ENCODE results near the gene TIMP4.

Gene TIMP4

GRCh38 chr3:12158387-12159226 lies at the start of gene TIMP4:
TIMP4 (minus strand) TSS chr3:12158912; CDS start chr3:12158840, 72 bp downstream.
- no peak for DNase-seq (ENCODE audit: low read depth in 2 of 2)

- no peak for DNase-seq (ENCODE audit: low read depth in 2 of 2)
Measured at GRCh38 chr3:12205171-12205570, 46.5 kb upstream of the TIMP4 start.

- no peak for DNase-seq (ENCODE audit: low read depth in 2 of 2)
Measured at GRCh38 chr3:12201813-12202212, 43.1 kb upstream of the TIMP4 start.

GRCh38 chr3:12198301-12198700 lies 39.6 kb upstream of the TIMP4 start:
- DNase-seq (ENCODE audit: low read depth in 2 of 2), result no peak

- DNase-seq (ENCODE audit: low read depth in 2 of 2), result no peak
Measured at GRCh38 chr3:12197475-12197874, 38.8 kb upstream of the TIMP4 start.

GRCh38 chr3:12196684-12197083 lies 38.0 kb upstream of the TIMP4 start:
- no peak for DNase-seq (ENCODE audit: low read depth in 2 of 2)

GRCh38 chr3:12195231-12195630 lies 36.5 kb upstream of the TIMP4 start:
- DNase-seq (ENCODE audit: low read depth in 2 of 2), result no peak

GRCh38 chr3:12194669-12195161 lies 36.0 kb upstream of the TIMP4 start:
- no peak for DNase-seq (ENCODE audit: low read depth in 2 of 2)

GRCh38 chr3:12194209-12194608 lies 35.5 kb upstream of the TIMP4 start:
- no peak for DNase-seq (ENCODE audit: low read depth in 2 of 2)

GRCh38 chr3:12193485-12194165 lies 34.9 kb upstream of the TIMP4 start:
- no peak for DNase-seq (ENCODE audit: low read depth in 2 of 2)

GRCh38 chr3:12192655-12193484 lies 34.2 kb upstream of the TIMP4 start:
- DNase-seq (ENCODE audit: low read depth in 2 of 2), result no peak

GRCh38 chr3:12192173-12192572 lies 33.5 kb upstream of the TIMP4 start:
- DNase-seq (ENCODE audit: low read depth in 2 of 2), result no peak

GRCh38 chr3:12191559-12191958 lies 32.8 kb upstream of the TIMP4 start:
- no peak for DNase-seq (ENCODE audit: low read depth in 2 of 2)

GRCh38 chr3:12190832-12191231 lies 32.1 kb upstream of the TIMP4 start:
- no peak for DNase-seq (ENCODE audit: low read depth in 2 of 2)

GRCh38 chr3:12190221-12190807 lies 31.6 kb upstream of the TIMP4 start:
- no peak for DNase-seq (ENCODE audit: low read depth in 2 of 2)

- no peak for DNase-seq (ENCODE audit: low read depth in 2 of 2)
Measured at GRCh38 chr3:12188681-12189287, 30.1 kb upstream of the TIMP4 start.

- DNase-seq (ENCODE audit: low read depth in 2 of 2), result no peak
Measured at GRCh38 chr3:12188328-12188648, 29.6 kb upstream of the TIMP4 start.

- no peak for DNase-seq (ENCODE audit: low read depth in 2 of 2)
Measured at GRCh38 chr3:12187448-12188327, 29.0 kb upstream of the TIMP4 start.

- no peak for DNase-seq (ENCODE audit: low read depth in 2 of 2)
Measured at GRCh38 chr3:12186515-12187286, 28.0 kb upstream of the TIMP4 start.

- DNase-seq (ENCODE audit: low read depth in 2 of 2), result no peak
Measured at GRCh38 chr3:12186046-12186445, 27.3 kb upstream of the TIMP4 start.
